Measurements from ENCODE around the gene UBN1.

Gene UBN1

DNA sequence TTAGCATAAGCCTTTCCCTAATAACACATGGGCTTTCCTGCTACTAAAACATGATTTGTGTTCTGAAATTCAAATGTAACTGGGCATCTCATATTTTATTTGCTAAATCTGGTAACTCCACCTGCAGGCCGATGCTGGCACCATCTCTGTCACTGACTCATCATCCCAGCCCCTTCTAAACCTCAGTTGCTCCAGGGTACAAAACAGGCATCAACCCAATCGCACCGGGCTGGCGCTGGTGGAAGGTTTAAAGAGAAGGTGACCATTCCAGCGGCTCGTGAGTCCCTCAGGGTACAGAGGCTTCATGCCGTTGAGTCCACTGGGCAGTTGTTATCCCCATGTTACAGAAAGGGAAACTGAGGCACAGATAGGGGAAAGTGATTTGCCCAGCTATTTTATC, 62.5 kb downstream of the UBN1 start (continued):
- TF ChIP-seq, protein P1, sequence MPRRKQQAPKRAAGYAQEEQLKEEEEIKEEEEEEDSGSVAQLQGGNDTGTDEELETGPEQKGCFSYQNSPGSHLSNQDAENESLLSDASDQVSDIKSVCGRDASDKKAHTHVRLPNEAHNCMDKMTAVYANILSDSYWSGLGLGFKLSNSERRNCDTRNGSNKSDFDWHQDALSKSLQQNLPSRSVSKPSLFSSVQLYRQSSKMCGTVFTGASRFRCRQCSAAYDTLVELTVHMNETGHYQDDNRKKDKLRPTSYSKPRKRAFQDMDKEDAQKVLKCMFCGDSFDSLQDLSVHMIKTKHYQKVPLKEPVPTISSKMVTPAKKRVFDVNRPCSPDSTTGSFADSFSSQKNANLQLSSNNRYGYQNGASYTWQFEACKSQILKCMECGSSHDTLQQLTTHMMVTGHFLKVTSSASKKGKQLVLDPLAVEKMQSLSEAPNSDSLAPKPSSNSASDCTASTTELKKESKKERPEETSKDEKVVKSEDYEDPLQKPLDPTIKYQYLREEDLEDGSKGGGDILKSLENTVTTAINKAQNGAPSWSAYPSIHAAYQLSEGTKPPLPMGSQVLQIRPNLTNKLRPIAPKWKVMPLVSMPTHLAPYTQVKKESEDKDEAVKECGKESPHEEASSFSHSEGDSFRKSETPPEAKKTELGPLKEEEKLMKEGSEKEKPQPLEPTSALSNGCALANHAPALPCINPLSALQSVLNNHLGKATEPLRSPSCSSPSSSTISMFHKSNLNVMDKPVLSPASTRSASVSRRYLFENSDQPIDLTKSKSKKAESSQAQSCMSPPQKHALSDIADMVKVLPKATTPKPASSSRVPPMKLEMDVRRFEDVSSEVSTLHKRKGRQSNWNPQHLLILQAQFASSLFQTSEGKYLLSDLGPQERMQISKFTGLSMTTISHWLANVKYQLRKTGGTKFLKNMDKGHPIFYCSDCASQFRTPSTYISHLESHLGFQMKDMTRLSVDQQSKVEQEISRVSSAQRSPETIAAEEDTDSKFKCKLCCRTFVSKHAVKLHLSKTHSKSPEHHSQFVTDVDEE (CRISPR knock-in tag; IDR thresholded peaks at IDR 0.05) = no peak
- TF ChIP-seq BACH2 (CRISPR knock-in tag; IDR thresholded peaks at IDR 0.05; ENCODE audit: borderline replicate concordance) (no peak), ZNF70 (CRISPR knock-in tag; IDR thresholded peaks at IDR 0.05) (no peak)

DNA sequence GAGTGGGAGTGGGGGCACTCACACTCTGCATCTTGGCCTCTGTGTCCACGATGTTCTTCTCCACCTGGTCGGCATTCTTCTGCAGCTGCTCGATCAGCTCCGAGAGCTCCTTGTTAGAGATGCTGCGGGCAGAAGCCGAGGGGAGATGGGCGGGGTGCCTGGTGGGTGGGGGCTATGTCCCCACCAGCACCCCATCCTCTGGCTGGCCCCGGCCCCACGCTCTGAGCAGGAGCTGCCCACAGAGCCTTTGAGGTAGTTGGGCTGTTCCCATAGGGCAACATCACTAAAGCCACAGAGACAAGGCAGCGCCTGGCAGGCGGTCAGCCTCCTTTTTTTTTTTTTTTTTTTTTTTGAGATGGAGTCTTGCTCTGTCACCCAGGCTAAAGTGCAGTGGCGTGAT, 63.5 kb downstream of the UBN1 start:
- ATAC-seq = no peak
- TF ChIP-seq RARB (CRISPR knock-in tag; IDR thresholded peaks at IDR 0.05) (no peak), BACH2 (CRISPR knock-in tag; IDR thresholded peaks at IDR 0.05; ENCODE audit: borderline replicate concordance) (no peak), ZFP30 (CRISPR knock-in tag; IDR thresholded peaks at IDR 0.05) (no peak), OSR1 (CRISPR knock-in tag; IDR thresholded peaks at IDR 0.05) (no peak), ZNF565 (CRISPR knock-in tag; conservative IDR thresholded peaks at IDR 0.05; ENCODE audit: low read depth) (no peak), SNAI2 (CRISPR knock-in tag; IDR thresholded peaks at IDR 0.05) (no peak), CSDC2 (CRISPR knock-in tag; IDR thresholded peaks at IDR 0.05) (no peak), ISL1 (CRISPR knock-in tag; IDR thresholded peaks at IDR 0.05) (no peak), ESRRG (CRISPR knock-in tag; IDR thresholded peaks at IDR 0.05) (no peak), ZNF70 (CRISPR knock-in tag; IDR thresholded peaks at IDR 0.05) (no peak)
- TF ChIP-seq, protein P2, sequence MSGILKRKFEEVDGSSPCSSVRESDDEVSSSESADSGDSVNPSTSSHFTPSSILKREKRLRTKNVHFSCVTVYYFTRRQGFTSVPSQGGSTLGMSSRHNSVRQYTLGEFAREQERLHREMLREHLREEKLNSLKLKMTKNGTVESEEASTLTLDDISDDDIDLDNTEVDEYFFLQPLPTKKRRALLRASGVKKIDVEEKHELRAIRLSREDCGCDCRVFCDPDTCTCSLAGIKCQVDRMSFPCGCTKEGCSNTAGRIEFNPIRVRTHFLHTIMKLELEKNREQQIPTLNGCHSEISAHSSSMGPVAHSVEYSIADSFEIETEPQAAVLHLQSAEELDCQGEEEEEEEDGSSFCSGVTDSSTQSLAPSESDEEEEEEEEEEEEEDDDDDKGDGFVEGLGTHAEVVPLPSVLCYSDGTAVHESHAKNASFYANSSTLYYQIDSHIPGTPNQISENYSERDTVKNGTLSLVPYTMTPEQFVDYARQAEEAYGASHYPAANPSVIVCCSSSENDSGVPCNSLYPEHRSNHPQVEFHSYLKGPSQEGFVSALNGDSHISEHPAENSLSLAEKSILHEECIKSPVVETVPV (CRISPR knock-in tag; IDR thresholded peaks at IDR 0.05) = no peak
- TF ChIP-seq, protein P3, sequence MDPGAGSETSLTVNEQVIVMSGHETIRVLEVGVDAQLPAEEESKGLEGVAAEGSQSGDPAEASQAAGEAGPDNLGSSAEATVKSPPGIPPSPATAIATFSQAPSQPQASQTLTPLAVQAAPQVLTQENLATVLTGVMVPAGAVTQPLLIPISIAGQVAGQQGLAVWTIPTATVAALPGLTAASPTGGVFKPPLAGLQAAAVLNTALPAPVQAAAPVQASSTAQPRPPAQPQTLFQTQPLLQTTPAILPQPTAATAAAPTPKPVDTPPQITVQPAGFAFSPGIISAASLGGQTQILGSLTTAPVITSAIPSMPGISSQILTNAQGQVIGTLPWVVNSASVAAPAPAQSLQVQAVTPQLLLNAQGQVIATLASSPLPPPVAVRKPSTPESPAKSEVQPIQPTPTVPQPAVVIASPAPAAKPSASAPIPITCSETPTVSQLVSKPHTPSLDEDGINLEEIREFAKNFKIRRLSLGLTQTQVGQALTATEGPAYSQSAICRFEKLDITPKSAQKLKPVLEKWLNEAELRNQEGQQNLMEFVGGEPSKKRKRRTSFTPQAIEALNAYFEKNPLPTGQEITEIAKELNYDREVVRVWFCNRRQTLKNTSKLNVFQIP (CRISPR knock-in tag; IDR thresholded peaks at IDR 0.05; ENCODE audit: borderline replicate concordance, low read depth) = no peak

DNA sequence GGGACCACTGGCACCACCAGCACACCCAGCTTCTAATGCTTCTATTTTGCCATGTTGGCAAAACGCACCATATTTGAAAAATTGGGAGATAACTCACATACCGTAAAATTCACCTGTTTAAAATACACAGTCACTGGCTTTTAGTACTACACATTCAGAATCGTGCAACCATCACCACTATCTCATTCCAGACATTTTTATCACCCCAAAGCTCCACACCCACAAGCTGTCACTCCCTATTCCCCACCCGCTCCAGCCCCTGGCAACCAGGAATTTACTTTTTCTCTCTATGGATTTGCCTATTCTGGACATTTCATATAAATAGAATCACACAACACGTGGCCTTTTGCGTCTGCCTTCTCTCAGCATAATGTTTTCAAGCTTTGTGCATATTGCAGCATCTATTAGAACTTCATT, 64.7 kb downstream of the UBN1 start:
- TF ChIP-seq ZC3H10 (CRISPR knock-in tag; IDR thresholded peaks at IDR 0.05) (no peak), TOX (CRISPR knock-in tag; IDR thresholded peaks at IDR 0.05; ENCODE audit: borderline replicate concordance) (no peak), ESRRG (CRISPR knock-in tag; IDR thresholded peaks at IDR 0.05) (no peak), PPARA (CRISPR knock-in tag; IDR thresholded peaks at IDR 0.05; ENCODE audit: borderline replicate concordance) (no peak), CSDC2 (CRISPR knock-in tag; IDR thresholded peaks at IDR 0.05) (no peak), SNAI2 (CRISPR knock-in tag; IDR thresholded peaks at IDR 0.05) (no peak), GLIS3 (CRISPR knock-in tag; IDR thresholded peaks at IDR 0.05) (no peak), RARB (CRISPR knock-in tag; IDR thresholded peaks at IDR 0.05) (no peak), ARNTL (CRISPR knock-in tag; IDR thresholded peaks at IDR 0.05; ENCODE audit: borderline replicate concordance, low read depth) (no peak), TCF4 (CRISPR knock-in tag; IDR thresholded peaks at IDR 0.05; ENCODE audit: borderline replicate concordance) (no peak), ZNF8 (CRISPR knock-in tag; IDR thresholded peaks at IDR 0.05) (no peak), OSR1 (CRISPR knock-in tag; IDR thresholded peaks at IDR 0.05) (no peak), ZFP3 (CRISPR knock-in tag; IDR thresholded peaks at IDR 0.05) (no peak), ZNF70 (CRISPR knock-in tag; IDR thresholded peaks at IDR 0.05) (no peak)
- TF ChIP-seq, protein P4, sequence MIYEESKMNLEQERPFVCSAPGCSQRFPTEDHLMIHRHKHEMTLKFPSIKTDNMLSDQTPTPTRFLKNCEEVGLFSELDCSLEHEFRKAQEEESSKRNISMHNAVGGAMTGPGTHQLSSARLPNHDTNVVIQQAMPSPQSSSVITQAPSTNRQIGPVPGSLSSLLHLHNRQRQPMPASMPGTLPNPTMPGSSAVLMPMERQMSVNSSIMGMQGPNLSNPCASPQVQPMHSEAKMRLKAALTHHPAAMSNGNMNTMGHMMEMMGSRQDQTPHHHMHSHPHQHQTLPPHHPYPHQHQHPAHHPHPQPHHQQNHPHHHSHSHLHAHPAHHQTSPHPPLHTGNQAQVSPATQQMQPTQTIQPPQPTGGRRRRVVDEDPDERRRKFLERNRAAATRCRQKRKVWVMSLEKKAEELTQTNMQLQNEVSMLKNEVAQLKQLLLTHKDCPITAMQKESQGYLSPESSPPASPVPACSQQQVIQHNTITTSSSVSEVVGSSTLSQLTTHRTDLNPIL (CRISPR knock-in tag; IDR thresholded peaks at IDR 0.05; ENCODE audit: low read depth) = no peak
- TF ChIP-seq, protein P1 (CRISPR knock-in tag; IDR thresholded peaks at IDR 0.05) = no peak
- TF ChIP-seq, protein P5, sequence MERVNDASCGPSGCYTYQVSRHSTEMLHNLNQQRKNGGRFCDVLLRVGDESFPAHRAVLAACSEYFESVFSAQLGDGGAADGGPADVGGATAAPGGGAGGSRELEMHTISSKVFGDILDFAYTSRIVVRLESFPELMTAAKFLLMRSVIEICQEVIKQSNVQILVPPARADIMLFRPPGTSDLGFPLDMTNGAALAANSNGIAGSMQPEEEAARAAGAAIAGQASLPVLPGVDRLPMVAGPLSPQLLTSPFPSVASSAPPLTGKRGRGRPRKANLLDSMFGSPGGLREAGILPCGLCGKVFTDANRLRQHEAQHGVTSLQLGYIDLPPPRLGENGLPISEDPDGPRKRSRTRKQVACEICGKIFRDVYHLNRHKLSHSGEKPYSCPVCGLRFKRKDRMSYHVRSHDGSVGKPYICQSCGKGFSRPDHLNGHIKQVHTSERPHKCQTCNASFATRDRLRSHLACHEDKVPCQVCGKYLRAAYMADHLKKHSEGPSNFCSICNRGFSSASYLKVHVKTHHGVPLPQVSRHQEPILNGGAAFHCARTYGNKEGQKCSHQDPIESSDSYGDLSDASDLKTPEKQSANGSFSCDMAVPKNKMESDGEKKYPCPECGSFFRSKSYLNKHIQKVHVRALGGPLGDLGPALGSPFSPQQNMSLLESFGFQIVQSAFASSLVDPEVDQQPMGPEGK (CRISPR knock-in tag; IDR thresholded peaks at IDR 0.05; ENCODE audit: borderline replicate concordance) = no peak
- ATAC-seq = no peak
